ENCODE results near the gene NHLRC2. TPM values are rescaled to one million over a fixed set of nuclear protein-coding genes. Genes with fewer than 3 reads are reported as not detected.

The NHLRC2 gene
- total and polyA plus RNA-seq, 2 donors (not counting 1 experiment from before 2014, with no cell fraction given): 5.7 to 59.8 TPM

DNA sequence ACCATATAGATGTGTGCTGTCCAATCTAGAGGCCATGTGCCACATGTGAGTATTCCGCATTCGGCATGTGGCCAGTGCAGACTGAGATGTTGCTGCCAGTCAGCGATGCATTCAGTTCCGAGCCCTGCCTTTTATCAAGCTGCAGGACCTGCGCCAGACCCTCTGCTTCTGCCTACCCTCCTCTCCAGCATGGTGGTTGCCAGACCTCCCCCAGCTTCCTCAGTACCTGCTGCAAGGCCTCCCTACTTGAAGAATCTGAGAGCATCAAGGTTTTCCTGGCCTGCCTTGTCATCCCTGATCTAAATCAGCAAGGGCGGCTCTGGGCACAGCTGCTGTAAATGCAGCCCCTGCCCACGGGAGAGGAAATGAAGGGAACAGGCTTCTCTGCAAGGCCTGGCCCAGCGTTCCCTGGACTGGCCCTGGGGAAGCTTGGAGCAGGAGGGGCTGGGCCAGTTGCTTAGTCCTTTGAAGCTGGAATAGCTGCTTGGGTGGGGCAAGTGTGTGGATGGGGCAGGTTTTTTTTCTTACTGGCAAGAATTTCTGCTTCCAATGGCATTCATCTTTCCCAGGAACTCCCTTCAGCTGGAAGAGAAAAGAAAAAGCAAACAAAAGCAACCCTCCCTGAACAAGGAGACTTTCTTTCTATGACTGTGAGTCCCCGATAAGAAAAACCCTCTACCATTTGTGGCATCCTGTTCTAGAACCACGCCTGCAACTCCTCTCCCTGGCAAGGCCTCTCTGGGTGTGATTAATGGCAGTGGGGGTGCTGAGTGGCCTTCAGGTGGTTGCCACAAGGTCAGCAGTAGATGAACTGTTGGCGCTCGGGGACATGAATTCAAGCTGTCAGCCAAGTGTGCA is 93.0 kb downstream of the NHLRC2 start:
- CTCF ChIA-PET: interaction anchor here (0.9 kb wide), 1 partner anchor 839 kb away, joined by 4 read pairs; no protein-coding TSS in a partner anchor
- DNase-seq: no peak
- Mint-ChIP-seq H3K27me3 (peaks cover 3% of the 10 kb centered on the region), H3K9me3 (ENCODE audit: insufficient read depth) (no peaks in the 10 kb centered on the region), H3K4me3 (no peak overlapping the region), H3K4me1 (no peaks in the 10 kb centered on the region), H3K27ac (no peak overlapping the region)
- no peak for ATAC-seq (ENCODE audit: low read depth)
- no peaks in the 10 kb centered on the region for H3K36me3 ChIP-seq (replicated peaks in 1 of 2; ENCODE audit: control extremely low read depth in 1 of 2, control insufficient read depth in 1 of 2, extremely low read depth in 1 of 2, insufficient read depth in 2 of 2, low read length in 1 of 2)
- TF ChIP-seq EZH2 (IDR thresholded peaks at IDR 0.05; ENCODE audit: borderline replicate concordance, insufficient read depth, low read depth, low read length, poor library complexity, severe bottlenecking): no peak
- TF ChIP-seq, protein P1, sequence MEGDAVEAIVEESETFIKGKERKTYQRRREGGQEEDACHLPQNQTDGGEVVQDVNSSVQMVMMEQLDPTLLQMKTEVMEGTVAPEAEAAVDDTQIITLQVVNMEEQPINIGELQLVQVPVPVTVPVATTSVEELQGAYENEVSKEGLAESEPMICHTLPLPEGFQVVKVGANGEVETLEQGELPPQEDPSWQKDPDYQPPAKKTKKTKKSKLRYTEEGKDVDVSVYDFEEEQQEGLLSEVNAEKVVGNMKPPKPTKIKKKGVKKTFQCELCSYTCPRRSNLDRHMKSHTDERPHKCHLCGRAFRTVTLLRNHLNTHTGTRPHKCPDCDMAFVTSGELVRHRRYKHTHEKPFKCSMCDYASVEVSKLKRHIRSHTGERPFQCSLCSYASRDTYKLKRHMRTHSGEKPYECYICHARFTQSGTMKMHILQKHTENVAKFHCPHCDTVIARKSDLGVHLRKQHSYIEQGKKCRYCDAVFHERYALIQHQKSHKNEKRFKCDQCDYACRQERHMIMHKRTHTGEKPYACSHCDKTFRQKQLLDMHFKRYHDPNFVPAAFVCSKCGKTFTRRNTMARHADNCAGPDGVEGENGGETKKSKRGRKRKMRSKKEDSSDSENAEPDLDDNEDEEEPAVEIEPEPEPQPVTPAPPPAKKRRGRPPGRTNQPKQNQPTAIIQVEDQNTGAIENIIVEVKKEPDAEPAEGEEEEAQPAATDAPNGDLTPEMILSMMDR (IDR thresholded peaks at IDR 0.05): no peak
- intact Hi-C loops (cut with micrococcal nuclease): no loop called here
- H3K4me2 ChIP-seq (replicated peaks; ENCODE audit: low read depth, low read length, poor library complexity, severe bottlenecking): no peak overlapping the region
- no peaks in the 10 kb centered on the region for H3K79me2 ChIP-seq (ENCODE audit: control insufficient read depth, insufficient read depth, low read length)
- peaks cover 0 to 2% (median 0%) of the 10 kb centered on the region in 4 experiments for H3K27me3 ChIP-seq (replicated peaks in 1 of 4; ENCODE audit: control extremely low read depth in 1 of 4, control insufficient read depth in 3 of 4, insufficient read depth in 4 of 4, low read length in 3 of 4)
- no peak overlapping the region for H3K27ac ChIP-seq (ENCODE audit: low read length in 2 of 2)
- WGBS (ENCODE audit: insufficient coverage): 68% methylated on average over 10 of the region's 12 CpGs
- H3K4me3 ChIP-seq (ENCODE audit: control extremely low read depth in 1 of 5, extremely low read depth in 1 of 5, insufficient read depth in 1 of 5, low read depth in 2 of 5, low read length in 4 of 5): no peak overlapping the region
- no peak overlapping the region for H3K9ac ChIP-seq (ENCODE audit: low read length)
- POLR2A ChIA-PET: no interaction called here
- no peaks in the 10 kb centered on the region for H3K4me1 ChIP-seq (ENCODE audit: control insufficient read depth in 2 of 2, insufficient read depth in 2 of 2, low read length in 2 of 2)
- H2AFZ ChIP-seq (ENCODE audit: insufficient read depth, low read depth, low read length, poor library complexity, severe bottlenecking): no peak overlapping the region
- no peaks in the 10 kb centered on the region for H3K9me3 ChIP-seq (ENCODE audit: control extremely low read depth in 1 of 3, control insufficient read depth in 2 of 3, insufficient read depth in 1 of 3, low read length in 2 of 3)
- no peaks in the 10 kb centered on the region for H4K20me1 ChIP-seq (ENCODE audit: control insufficient read depth, insufficient read depth, low read length, poor library complexity, severe bottlenecking)

DNA sequence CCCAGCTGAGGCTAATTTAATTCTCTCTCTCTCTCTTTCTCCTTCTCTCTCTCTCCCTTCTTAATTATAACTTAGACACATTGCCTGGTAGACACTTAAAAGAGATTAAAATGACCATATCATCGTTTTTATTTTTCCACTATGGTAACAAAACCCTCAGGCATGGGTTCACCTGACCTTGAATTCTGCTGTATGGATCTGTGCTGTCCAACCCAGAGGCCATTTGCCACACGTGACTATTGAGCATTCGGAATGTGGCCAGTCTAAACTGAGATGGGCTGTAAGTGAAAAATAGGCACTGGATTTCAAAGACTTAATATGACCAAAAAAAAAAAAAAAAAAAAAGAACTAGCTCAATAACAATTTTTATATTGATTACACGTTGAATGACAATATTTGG is 93.6 kb downstream of the NHLRC2 start:
- DNase-seq: no peak
- Histone ChIP-seq H4K20me1 (ENCODE audit: control insufficient read depth, insufficient read depth, low read length, poor library complexity, severe bottlenecking) (no peaks in the 10 kb centered on the region), H3K36me3 (replicated peaks in 1 of 2; ENCODE audit: control extremely low read depth in 1 of 2, control insufficient read depth in 1 of 2, extremely low read depth in 1 of 2, insufficient read depth in 2 of 2, low read length in 1 of 2) (no peaks in the 10 kb centered on the region), H2AFZ (ENCODE audit: insufficient read depth, low read depth, low read length, poor library complexity, severe bottlenecking) (no peak overlapping the region), H3K27ac (ENCODE audit: low read length in 2 of 2) (no peak overlapping the region), H3K79me2 (ENCODE audit: control insufficient read depth, insufficient read depth, low read length) (no peaks in the 10 kb centered on the region), H3K4me3 (ENCODE audit: control extremely low read depth in 1 of 5, extremely low read depth in 1 of 5, insufficient read depth in 1 of 5, low read depth in 2 of 5, low read length in 4 of 5) (no peak overlapping the region), H3K4me1 (ENCODE audit: control insufficient read depth in 2 of 2, insufficient read depth in 2 of 2, low read length in 2 of 2) (no peaks in the 10 kb centered on the region), H3K9ac (ENCODE audit: low read length) (no peak overlapping the region), H3K4me2 (replicated peaks; ENCODE audit: low read depth, low read length, poor library complexity, severe bottlenecking) (no peak overlapping the region), H3K9me3 (ENCODE audit: control extremely low read depth in 1 of 3, control insufficient read depth in 2 of 3, insufficient read depth in 1 of 3, low read length in 2 of 3) (peaks cover 0 to 2% (median 0%) of the 10 kb centered on the region in 3 donors), H3K27me3 (replicated peaks in 1 of 4; ENCODE audit: control extremely low read depth in 1 of 4, control insufficient read depth in 3 of 4, insufficient read depth in 4 of 4, low read length in 3 of 4) (peaks cover 0 to 2% (median 0%) of the 10 kb centered on the region in 4 experiments)
- Mint-ChIP-seq H3K4me1 (no peaks in the 10 kb centered on the region), H3K9me3 (ENCODE audit: insufficient read depth) (no peaks in the 10 kb centered on the region), H3K27ac (no peak overlapping the region), H3K27me3 (peaks cover 3% of the 10 kb centered on the region), H3K4me3 (no peak overlapping the region)
- CTCF ChIA-PET: interaction anchor here (0.9 kb wide), 1 partner anchor 838 kb away, joined by 4 read pairs; no protein-coding TSS in a partner anchor
- ATAC-seq (ENCODE audit: low read depth): no peak
- no peak for TF ChIP-seq EZH2 (IDR thresholded peaks at IDR 0.05; ENCODE audit: borderline replicate concordance, insufficient read depth, low read depth, low read length, poor library complexity, severe bottlenecking)
- TF ChIP-seq, protein P1 (IDR thresholded peaks at IDR 0.05): no peak
- intact Hi-C loops (cut with micrococcal nuclease): no loop called here
- WGBS (ENCODE audit: insufficient coverage): no CpG with 5 or more reads among the region's 4 CpGs
- POLR2A ChIA-PET: no interaction called here

All from B cell (primary cell).